ENCODE results near the gene FEZF2. TPM values are rescaled to one million over a fixed set of nuclear protein-coding genes. Genes with fewer than 3 reads are reported as not detected.

FEZF2 gene
- polyA plus RNA-seq = not detected
- long read RNA-seq, donor 1 = 0 reads
- long read RNA-seq, donor 2 = 0 reads
- long read RNA-seq, donor 3 = 0 reads
- long read RNA-seq, donor 4 = 0 reads
- long read RNA-seq, donor 5 = 0 reads
- long read RNA-seq, donor 6 = 0 reads
- long read RNA-seq, donor 7 = 0 reads
- long read RNA-seq, donor 8 = 0 reads
- long read RNA-seq, donor 9 = 0 reads
- long read RNA-seq, donor 10 = 0 reads
- long read RNA-seq, donor 11 = 0 reads

DNA sequence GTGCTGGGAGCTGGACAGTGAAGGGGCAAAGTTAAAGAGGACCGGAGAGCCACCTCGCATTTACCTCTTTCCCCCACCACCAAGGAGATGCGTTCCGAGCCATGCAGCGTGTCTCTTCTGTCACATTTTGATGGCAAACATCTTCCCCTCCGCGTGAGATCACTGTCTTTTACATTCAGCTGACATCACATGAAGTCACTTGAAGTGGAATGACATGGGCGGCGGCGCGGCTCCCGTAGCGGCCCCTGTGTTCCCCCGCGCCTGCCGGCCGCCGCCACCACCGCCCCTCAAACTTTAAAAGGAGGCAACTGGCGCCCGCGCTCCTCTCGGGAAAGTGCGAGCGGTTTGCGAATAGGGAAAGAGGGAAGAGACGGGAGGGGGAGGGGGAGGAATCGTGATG lies at the start of gene FEZF2:
FEZF2 (minus strand) TSS at position 336 of the 400 bp plus-strand sequence. CDS start 682 bp downstream, outside the sequence.
- H3K4me1 ChIP-seq (ENCODE audit: control insufficient read depth, insufficient read depth, low read length) = no peaks in the 10 kb centered on the region
- no CpG with 5 or more reads among the region's 28 CpGs for WGBS (ENCODE audit: insufficient coverage, low lambda C conversion rate)
- H3K27me3 ChIP-seq (ENCODE audit: control insufficient read depth, insufficient read depth, low read length) = peaks cover 100% of the 10 kb centered on the region
- peaks cover 8% of the 10 kb centered on the region for H3K9me3 ChIP-seq (ENCODE audit: control insufficient read depth, low read depth, low read length)
- H3K36me3 ChIP-seq (ENCODE audit: control insufficient read depth, insufficient read depth, low read length) = no peaks in the 10 kb centered on the region
- no peak within 1 kb of the TSS for H3K4me3 ChIP-seq (ENCODE audit: low read length)
- no peak within 1 kb of the TSS for H3K27ac ChIP-seq (ENCODE audit: low read length)
- no peak for DNase-seq

DNA sequence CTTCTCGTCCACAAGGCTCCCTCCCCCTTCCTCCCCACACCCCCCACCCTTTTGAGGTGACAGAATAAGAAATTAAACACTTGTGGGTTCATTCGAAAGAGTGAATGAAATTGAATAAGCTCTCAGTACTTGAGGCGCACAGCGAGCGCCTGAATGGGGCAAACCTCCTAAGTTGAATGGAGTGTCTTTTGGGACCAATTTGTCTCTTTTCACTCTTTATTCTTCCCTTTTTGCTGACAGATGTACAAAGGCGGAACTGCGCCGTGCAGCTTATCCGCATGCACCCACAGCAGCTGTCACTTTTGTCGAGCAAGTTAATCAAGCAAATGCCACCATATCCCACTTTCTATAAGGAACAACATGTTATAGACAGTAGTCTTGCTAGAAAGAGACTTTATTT lies 47.9 kb upstream of the FEZF2 start:
- peaks cover 5% of the 10 kb centered on the region for H3K27me3 ChIP-seq (ENCODE audit: control insufficient read depth, insufficient read depth, low read length)
- no peaks in the 10 kb centered on the region for H3K9me3 ChIP-seq (ENCODE audit: control insufficient read depth, low read depth, low read length)
- DNase-seq = no peak
- H3K4me1 ChIP-seq (ENCODE audit: control insufficient read depth, insufficient read depth, low read length) = no peaks in the 10 kb centered on the region
- no peaks in the 10 kb centered on the region for H3K36me3 ChIP-seq (ENCODE audit: control insufficient read depth, insufficient read depth, low read length)
- no peak overlapping the region for H3K27ac ChIP-seq (ENCODE audit: low read length)
- no CpG with 5 or more reads among the region's 10 CpGs for WGBS (ENCODE audit: insufficient coverage, low lambda C conversion rate)
- no peak overlapping the region for H3K4me3 ChIP-seq (ENCODE audit: low read length)

DNA sequence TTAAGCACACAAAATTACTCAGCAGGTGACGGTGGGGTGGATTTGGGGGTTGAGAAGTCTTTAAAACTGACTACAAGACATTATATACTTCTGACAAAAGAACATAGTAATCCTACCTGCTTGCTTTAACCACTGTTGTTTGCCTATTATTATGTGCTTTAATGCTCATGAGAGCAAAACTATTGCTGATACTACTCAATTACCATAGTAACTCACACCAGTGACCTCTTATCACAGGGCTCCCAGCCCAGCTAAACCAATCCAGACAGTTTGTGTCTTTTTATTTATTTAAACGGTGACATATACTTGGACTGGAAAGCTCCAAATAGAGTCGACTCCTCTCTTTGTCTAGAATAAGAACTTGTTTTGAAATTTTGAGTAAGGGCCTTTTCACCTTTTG lies 42.8 kb upstream of the FEZF2 start:
- H3K27me3 ChIP-seq (ENCODE audit: control insufficient read depth, insufficient read depth, low read length) = peaks cover 2% of the 10 kb centered on the region
- no peaks in the 10 kb centered on the region for H3K9me3 ChIP-seq (ENCODE audit: control insufficient read depth, low read depth, low read length)
- no peak overlapping the region for H3K4me3 ChIP-seq (ENCODE audit: low read length)
- no CpG with 5 or more reads among the region's 3 CpGs for WGBS (ENCODE audit: insufficient coverage, low lambda C conversion rate)
- no peaks in the 10 kb centered on the region for H3K36me3 ChIP-seq (ENCODE audit: control insufficient read depth, insufficient read depth, low read length)
- no peak overlapping the region for H3K27ac ChIP-seq (ENCODE audit: low read length)
- no peaks in the 10 kb centered on the region for H3K4me1 ChIP-seq (ENCODE audit: control insufficient read depth, insufficient read depth, low read length)
- no peak for DNase-seq

- no peak overlapping the region for H3K4me3 ChIP-seq (ENCODE audit: low read length)
- 70% methylated on average over 2 of the region's 9 CpGs for WGBS (ENCODE audit: insufficient coverage, low lambda C conversion rate)
- no peaks in the 10 kb centered on the region for H3K27me3 ChIP-seq (ENCODE audit: control insufficient read depth, insufficient read depth, low read length)
- no peaks in the 10 kb centered on the region for H3K9me3 ChIP-seq (ENCODE audit: control insufficient read depth, low read depth, low read length)
- H3K27ac ChIP-seq (ENCODE audit: low read length) = no peak overlapping the region
- DNase-seq = peak in 1 of 2 donors; percentile 7
- H3K4me1 ChIP-seq (ENCODE audit: control insufficient read depth, insufficient read depth, low read length) = no peaks in the 10 kb centered on the region
- H3K36me3 ChIP-seq (ENCODE audit: control insufficient read depth, insufficient read depth, low read length) = no peaks in the 10 kb centered on the region
Observed at GRCh38 chr3:62415312-62415801, 42.0 kb upstream of the FEZF2 start.

- DNase-seq = no peak
- WGBS (ENCODE audit: insufficient coverage, low lambda C conversion rate) = no CpG with 5 or more reads among the region's 11 CpGs
- no peaks in the 10 kb centered on the region for H3K4me1 ChIP-seq (ENCODE audit: control insufficient read depth, insufficient read depth, low read length)
- H3K27ac ChIP-seq (ENCODE audit: low read length) = no peak overlapping the region
- no peaks in the 10 kb centered on the region for H3K36me3 ChIP-seq (ENCODE audit: control insufficient read depth, insufficient read depth, low read length)
- H3K9me3 ChIP-seq (ENCODE audit: control insufficient read depth, low read depth, low read length) = no peaks in the 10 kb centered on the region
- no peak overlapping the region for H3K4me3 ChIP-seq (ENCODE audit: low read length)
- H3K27me3 ChIP-seq (ENCODE audit: control insufficient read depth, insufficient read depth, low read length) = no peaks in the 10 kb centered on the region
Observed at GRCh38 chr3:62414786-62415185, 41.4 kb upstream of the FEZF2 start.

DNA sequence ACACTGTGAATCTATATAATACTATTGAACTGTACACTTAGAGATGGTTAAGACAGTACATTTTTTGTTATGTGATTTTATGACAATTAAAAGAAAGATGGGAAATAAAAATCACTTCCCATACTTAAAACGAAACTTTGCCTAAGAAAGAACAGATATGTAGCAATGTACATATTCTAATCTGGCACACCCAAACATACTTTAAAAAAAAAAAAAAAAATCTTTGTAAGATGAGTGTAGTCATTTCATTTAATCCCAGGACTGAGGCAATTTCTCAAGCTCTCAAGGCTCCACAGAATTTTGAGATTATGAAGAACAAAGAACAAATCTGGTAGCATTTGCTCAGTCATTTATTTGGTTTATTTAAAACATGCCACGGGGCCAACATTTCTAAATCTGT lies 40.3 kb upstream of the FEZF2 start:
- no peak overlapping the region for H3K27ac ChIP-seq (ENCODE audit: low read length)
- H3K27me3 ChIP-seq (ENCODE audit: control insufficient read depth, insufficient read depth, low read length) = no peaks in the 10 kb centered on the region
- H3K36me3 ChIP-seq (ENCODE audit: control insufficient read depth, insufficient read depth, low read length) = no peaks in the 10 kb centered on the region
- H3K4me1 ChIP-seq (ENCODE audit: control insufficient read depth, insufficient read depth, low read length) = no peaks in the 10 kb centered on the region
- no peaks in the 10 kb centered on the region for H3K9me3 ChIP-seq (ENCODE audit: control insufficient read depth, low read depth, low read length)
- no peak overlapping the region for H3K4me3 ChIP-seq (ENCODE audit: low read length)
- no peak for DNase-seq
- 81% methylated on average over 2 of the region's 2 CpGs for WGBS (ENCODE audit: insufficient coverage, low lambda C conversion rate)

GRCh38 chr3:62406945-62407344 lies 33.6 kb upstream of the FEZF2 start:
- no peak overlapping the region for H3K4me3 ChIP-seq (ENCODE audit: low read length)
- no CpG with 5 or more reads among the region's 2 CpGs for WGBS (ENCODE audit: insufficient coverage, low lambda C conversion rate)
- H3K9me3 ChIP-seq (ENCODE audit: control insufficient read depth, low read depth, low read length) = no peaks in the 10 kb centered on the region
- no peak for DNase-seq
- H3K4me1 ChIP-seq (ENCODE audit: control insufficient read depth, insufficient read depth, low read length) = no peaks in the 10 kb centered on the region
- H3K27me3 ChIP-seq (ENCODE audit: control insufficient read depth, insufficient read depth, low read length) = peaks cover 4% of the 10 kb centered on the region
- H3K36me3 ChIP-seq (ENCODE audit: control insufficient read depth, insufficient read depth, low read length) = no peaks in the 10 kb centered on the region
- no peak overlapping the region for H3K27ac ChIP-seq (ENCODE audit: low read length)

GRCh38 chr3:62405566-62405965 lies 32.2 kb upstream of the FEZF2 start:
- no peaks in the 10 kb centered on the region for H3K4me1 ChIP-seq (ENCODE audit: control insufficient read depth, insufficient read depth, low read length)
- peaks cover 4% of the 10 kb centered on the region for H3K27me3 ChIP-seq (ENCODE audit: control insufficient read depth, insufficient read depth, low read length)
- H3K9me3 ChIP-seq (ENCODE audit: control insufficient read depth, low read depth, low read length) = no peaks in the 10 kb centered on the region
- WGBS (ENCODE audit: insufficient coverage, low lambda C conversion rate) = 100% methylated on average over 2 of the region's 6 CpGs
- no peaks in the 10 kb centered on the region for H3K36me3 ChIP-seq (ENCODE audit: control insufficient read depth, insufficient read depth, low read length)
- DNase-seq = no peak
- H3K27ac ChIP-seq (ENCODE audit: low read length) = no peak overlapping the region
- no peak overlapping the region for H3K4me3 ChIP-seq (ENCODE audit: low read length)

- H3K27me3 ChIP-seq (ENCODE audit: control insufficient read depth, insufficient read depth, low read length) = peaks cover 4% of the 10 kb centered on the region
- WGBS (ENCODE audit: insufficient coverage, low lambda C conversion rate) = 100% methylated on average over 1 of the region's 6 CpGs
- H3K27ac ChIP-seq (ENCODE audit: low read length) = no peak overlapping the region
- H3K36me3 ChIP-seq (ENCODE audit: control insufficient read depth, insufficient read depth, low read length) = no peaks in the 10 kb centered on the region
- H3K9me3 ChIP-seq (ENCODE audit: control insufficient read depth, low read depth, low read length) = no peaks in the 10 kb centered on the region
- no peaks in the 10 kb centered on the region for H3K4me1 ChIP-seq (ENCODE audit: control insufficient read depth, insufficient read depth, low read length)
- no peak for DNase-seq
- no peak overlapping the region for H3K4me3 ChIP-seq (ENCODE audit: low read length)
Observed at GRCh38 chr3:62405135-62405534, 31.8 kb upstream of the FEZF2 start.

DNA sequence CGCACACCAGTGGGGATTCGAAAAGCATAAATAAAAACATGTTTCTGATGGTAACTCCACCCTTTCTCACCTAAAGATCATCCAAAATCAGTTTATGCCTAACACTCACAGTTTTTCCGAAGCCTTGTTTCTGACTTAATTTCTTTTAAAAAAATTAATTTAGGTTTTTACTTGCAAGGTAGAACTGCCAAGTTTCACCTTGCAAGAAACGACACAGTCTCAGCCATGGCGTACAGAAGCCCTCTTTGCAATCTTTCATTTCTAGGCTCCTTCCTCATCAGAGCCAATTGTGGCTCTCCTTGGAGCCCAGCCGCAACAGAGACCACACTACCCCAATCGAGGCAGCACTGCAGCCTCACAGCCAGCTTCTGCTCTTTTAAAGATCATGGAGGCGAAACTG lies 31.0 kb upstream of the FEZF2 start:
- H3K9me3 ChIP-seq (ENCODE audit: control insufficient read depth, low read depth, low read length) = no peaks in the 10 kb centered on the region
- peaks cover 4% of the 10 kb centered on the region for H3K27me3 ChIP-seq (ENCODE audit: control insufficient read depth, insufficient read depth, low read length)
- 100% methylated on average over 1 of the region's 8 CpGs for WGBS (ENCODE audit: insufficient coverage, low lambda C conversion rate)
- DNase-seq = no peak
- no peak overlapping the region for H3K4me3 ChIP-seq (ENCODE audit: low read length)
- no peaks in the 10 kb centered on the region for H3K36me3 ChIP-seq (ENCODE audit: control insufficient read depth, insufficient read depth, low read length)
- H3K27ac ChIP-seq (ENCODE audit: low read length) = no peak overlapping the region
- no peaks in the 10 kb centered on the region for H3K4me1 ChIP-seq (ENCODE audit: control insufficient read depth, insufficient read depth, low read length)

GRCh38 chr3:62403765-62404164 lies 30.4 kb upstream of the FEZF2 start:
- peaks cover 4% of the 10 kb centered on the region for H3K27me3 ChIP-seq (ENCODE audit: control insufficient read depth, insufficient read depth, low read length)
- H3K9me3 ChIP-seq (ENCODE audit: control insufficient read depth, low read depth, low read length) = no peaks in the 10 kb centered on the region
- H3K4me3 ChIP-seq (ENCODE audit: low read length) = no peak overlapping the region
- H3K27ac ChIP-seq (ENCODE audit: low read length) = no peak overlapping the region
- WGBS (ENCODE audit: insufficient coverage, low lambda C conversion rate) = 100% methylated on average over 3 of the region's 3 CpGs
- no peaks in the 10 kb centered on the region for H3K4me1 ChIP-seq (ENCODE audit: control insufficient read depth, insufficient read depth, low read length)
- DNase-seq = no peak
- H3K36me3 ChIP-seq (ENCODE audit: control insufficient read depth, insufficient read depth, low read length) = no peaks in the 10 kb centered on the region

All from large intestine (tissue), 12 donors.